IMR-90 (cell line): ENCODE data around the gene ARPIN.

ENCODE experiments used
- BHLHE40 ChIP-seq: fragments of 150-350 bp; IDR thresholded peaks from 2 replicates; pipeline ENCODE4 v1.6.1; 2016; ENCODE audit warnings: mild to moderate bottlenecking, low read depth, low read length
- MXI1 ChIP-seq: IDR thresholded peaks from 2 replicates; pipeline ENCODE4 v1.6.1; 2012; ENCODE audit warnings: low read depth, mild to moderate bottlenecking, low read length, moderate library complexity, borderline replicate concordance
- NFE2L2 ChIP-seq: fragments of 150-350 bp; IDR thresholded peaks from 2 replicates; pipeline ENCODE4 v1.6.1; 2016; ENCODE audit warnings: low read depth, mild to moderate bottlenecking, low read length
- POLR2A ChIP-seq: IDR thresholded peaks from 2 replicates; pipeline ENCODE4 v1.6.1; 2012; ENCODE audit warnings: mild to moderate bottlenecking, low read depth, low read length
- RAD21 ChIP-seq: IDR thresholded peaks from 2 replicates; pipeline ENCODE4 v1.6.1; 2012; ENCODE audit warnings: low read length, improper control_type of control experiment
- RFX5 ChIP-seq: IDR thresholded peaks from 2 replicates; pipeline ENCODE4 v1.8.0; 2012; ENCODE audit warnings: low read depth, mild to moderate bottlenecking, low read length, moderate library complexity
- SMC3 ChIP-seq: fragments of 150-350 bp; IDR thresholded peaks from 2 replicates; pipeline ENCODE4 v1.6.1; 2016; ENCODE audit warnings: low read depth, mild to moderate bottlenecking, antibody characterized with exemption, low read length, moderate library complexity
- TF ChIP-seq, protein P1 (sequence below): conservative IDR thresholded peaks from 2 replicates; pipeline ENCODE4 v1.5.1; 2012; ENCODE audit warnings: mild to moderate bottlenecking, low read depth, low read length, improper control_type of control experiment
- TF ChIP-seq, protein P2 (sequence below): fragments of 150-350 bp; IDR thresholded peaks from 2 replicates; pipeline ENCODE4 v1.6.1; 2016; ENCODE audit warnings: low read depth, mild to moderate bottlenecking, low read length, moderate library complexity, borderline replicate concordance
- TF ChIP-seq, protein P3 (sequence below): fragments of 150-350 bp; IDR thresholded peaks from 2 replicates; pipeline ENCODE4 v1.6.1; 2017; ENCODE audit warnings: mild to moderate bottlenecking, antibody characterized with exemption, low read length, low read depth

DNA sequence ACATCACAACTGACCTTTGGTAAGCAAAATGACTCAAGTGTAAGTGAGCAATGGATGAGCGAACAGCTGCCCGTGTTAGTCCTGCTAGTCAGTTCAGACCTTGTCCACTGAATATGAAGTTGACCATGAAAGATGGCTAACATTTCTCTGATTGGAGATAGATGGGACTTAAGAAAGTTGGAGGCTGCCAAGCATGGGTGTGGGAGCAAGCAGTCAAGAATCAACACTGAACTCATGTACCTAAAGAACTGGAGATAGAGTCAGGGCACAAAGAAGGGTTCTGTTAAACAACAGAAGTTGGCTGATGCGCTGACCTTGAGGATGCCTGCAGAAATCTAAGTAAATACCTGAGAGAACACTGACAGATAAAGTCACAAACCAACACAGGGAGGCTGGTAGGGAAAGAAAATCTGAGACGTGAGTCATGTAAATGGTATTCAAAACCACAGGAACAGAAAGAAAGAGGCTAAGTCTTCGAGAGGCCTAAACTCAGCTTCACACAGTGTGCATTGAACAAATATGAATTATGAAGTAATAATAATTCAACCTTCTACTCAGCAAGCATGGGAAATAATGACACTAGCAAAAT, 67.4 kb downstream of the ARPIN start:
- TF ChIP-seq, protein P1, sequence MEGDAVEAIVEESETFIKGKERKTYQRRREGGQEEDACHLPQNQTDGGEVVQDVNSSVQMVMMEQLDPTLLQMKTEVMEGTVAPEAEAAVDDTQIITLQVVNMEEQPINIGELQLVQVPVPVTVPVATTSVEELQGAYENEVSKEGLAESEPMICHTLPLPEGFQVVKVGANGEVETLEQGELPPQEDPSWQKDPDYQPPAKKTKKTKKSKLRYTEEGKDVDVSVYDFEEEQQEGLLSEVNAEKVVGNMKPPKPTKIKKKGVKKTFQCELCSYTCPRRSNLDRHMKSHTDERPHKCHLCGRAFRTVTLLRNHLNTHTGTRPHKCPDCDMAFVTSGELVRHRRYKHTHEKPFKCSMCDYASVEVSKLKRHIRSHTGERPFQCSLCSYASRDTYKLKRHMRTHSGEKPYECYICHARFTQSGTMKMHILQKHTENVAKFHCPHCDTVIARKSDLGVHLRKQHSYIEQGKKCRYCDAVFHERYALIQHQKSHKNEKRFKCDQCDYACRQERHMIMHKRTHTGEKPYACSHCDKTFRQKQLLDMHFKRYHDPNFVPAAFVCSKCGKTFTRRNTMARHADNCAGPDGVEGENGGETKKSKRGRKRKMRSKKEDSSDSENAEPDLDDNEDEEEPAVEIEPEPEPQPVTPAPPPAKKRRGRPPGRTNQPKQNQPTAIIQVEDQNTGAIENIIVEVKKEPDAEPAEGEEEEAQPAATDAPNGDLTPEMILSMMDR = no peak
- no peak for TF ChIP-seq RAD21
- no peak for TF ChIP-seq BHLHE40
- no peak for TF ChIP-seq SMC3
- TF ChIP-seq, protein P2, sequence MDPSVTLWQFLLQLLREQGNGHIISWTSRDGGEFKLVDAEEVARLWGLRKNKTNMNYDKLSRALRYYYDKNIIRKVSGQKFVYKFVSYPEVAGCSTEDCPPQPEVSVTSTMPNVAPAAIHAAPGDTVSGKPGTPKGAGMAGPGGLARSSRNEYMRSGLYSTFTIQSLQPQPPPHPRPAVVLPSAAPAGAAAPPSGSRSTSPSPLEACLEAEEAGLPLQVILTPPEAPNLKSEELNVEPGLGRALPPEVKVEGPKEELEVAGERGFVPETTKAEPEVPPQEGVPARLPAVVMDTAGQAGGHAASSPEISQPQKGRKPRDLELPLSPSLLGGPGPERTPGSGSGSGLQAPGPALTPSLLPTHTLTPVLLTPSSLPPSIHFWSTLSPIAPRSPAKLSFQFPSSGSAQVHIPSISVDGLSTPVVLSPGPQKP = no peak
- no peak for TF ChIP-seq POLR2A
- no peak for TF ChIP-seq RFX5
- TF ChIP-seq NFE2L2 = 0 out of 2 replicates have a peak, but pooled peaks have one; percentile 8
- TF ChIP-seq, protein P3, sequence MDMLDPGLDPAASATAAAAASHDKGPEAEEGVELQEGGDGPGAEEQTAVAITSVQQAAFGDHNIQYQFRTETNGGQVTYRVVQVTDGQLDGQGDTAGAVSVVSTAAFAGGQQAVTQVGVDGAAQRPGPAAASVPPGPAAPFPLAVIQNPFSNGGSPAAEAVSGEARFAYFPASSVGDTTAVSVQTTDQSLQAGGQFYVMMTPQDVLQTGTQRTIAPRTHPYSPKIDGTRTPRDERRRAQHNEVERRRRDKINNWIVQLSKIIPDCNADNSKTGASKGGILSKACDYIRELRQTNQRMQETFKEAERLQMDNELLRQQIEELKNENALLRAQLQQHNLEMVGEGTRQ = no peak
- no peak for TF ChIP-seq MXI1
